SU-DHL-6 (cell line): ENCODE measurements around the gene TMC1.

Source experiments
- EZH2phosphoT487 ChIP-seq: fragments of 200-600 bp; sonication (generic), shearing (Covaris generic); conservative IDR thresholded peaks from 2 replicates; pipeline ENCODE4 v1.6.1; 2018; ENCODE audit warnings: mild to moderate bottlenecking, antibody characterized with exemption, low read length, moderate library complexity, mixed read lengths
- TF ChIP-seq, protein P1 (sequence below): fragments of 200-600 bp; sonication (generic); IDR thresholded peaks from one replicate; pipeline ENCODE4 v1.5.1; 2017; ENCODE audit warnings: antibody characterized with exemption, mild to moderate bottlenecking, low read length, moderate library complexity; ENCODE audit not compliant: insufficient read depth, poor library complexity, severe bottlenecking

DNA sequence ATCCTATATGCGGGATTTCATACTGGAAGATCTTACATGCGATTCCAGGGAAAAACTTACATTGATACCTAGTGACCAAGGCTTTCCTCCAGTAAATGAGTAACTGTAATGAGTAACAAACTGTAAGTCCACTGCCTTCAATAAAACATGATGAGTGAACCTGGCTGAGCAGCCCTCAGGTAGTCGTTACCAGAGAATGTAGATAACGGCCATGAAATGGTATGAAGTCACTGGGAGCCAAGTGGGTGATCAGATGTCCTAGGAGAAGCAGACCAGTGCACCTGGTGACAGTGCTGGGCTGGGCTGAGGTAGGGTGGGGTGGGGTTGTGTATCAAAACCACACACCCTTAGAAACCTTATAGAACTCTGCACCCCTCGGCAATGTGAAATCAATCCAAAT lies 227.9 kb downstream of the TMC1 start:
- TF ChIP-seq, protein P1, sequence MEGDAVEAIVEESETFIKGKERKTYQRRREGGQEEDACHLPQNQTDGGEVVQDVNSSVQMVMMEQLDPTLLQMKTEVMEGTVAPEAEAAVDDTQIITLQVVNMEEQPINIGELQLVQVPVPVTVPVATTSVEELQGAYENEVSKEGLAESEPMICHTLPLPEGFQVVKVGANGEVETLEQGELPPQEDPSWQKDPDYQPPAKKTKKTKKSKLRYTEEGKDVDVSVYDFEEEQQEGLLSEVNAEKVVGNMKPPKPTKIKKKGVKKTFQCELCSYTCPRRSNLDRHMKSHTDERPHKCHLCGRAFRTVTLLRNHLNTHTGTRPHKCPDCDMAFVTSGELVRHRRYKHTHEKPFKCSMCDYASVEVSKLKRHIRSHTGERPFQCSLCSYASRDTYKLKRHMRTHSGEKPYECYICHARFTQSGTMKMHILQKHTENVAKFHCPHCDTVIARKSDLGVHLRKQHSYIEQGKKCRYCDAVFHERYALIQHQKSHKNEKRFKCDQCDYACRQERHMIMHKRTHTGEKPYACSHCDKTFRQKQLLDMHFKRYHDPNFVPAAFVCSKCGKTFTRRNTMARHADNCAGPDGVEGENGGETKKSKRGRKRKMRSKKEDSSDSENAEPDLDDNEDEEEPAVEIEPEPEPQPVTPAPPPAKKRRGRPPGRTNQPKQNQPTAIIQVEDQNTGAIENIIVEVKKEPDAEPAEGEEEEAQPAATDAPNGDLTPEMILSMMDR: no peak
- TF ChIP-seq EZH2phosphoT487: no peak
